ENCODE results near the gene PLA2G4F.

PLA2G4F gene

DNA sequence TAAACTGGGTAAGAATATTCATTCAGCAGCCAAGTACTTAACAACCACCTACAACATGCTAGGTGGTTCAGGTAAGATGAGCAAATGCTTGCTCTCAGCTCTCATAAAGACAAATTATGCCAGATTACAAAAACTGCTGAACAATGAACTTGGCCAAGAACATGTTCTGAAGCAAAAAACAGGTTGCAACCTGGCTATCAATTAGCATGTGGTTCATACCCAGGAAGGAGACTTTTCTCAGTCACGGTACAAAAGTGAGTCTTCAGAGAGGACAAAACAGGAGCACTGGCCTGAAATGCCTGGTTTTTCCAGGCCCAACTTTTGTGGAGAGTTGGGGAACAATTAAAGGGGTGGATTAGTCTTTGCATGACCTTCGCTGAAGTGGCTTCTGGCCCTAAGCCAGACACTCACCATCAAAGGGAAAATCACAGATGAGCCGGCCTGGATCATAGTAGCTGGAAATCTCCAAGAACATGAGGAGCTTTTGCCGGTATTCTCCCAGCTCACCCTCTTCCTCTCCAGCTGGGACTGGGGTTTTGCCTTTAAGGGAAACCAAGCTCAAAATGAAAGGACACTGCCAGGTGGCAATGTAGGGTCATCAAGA lies 7.6 kb upstream of the PLA2G4F start:
- no peak for DNase-seq

DNA sequence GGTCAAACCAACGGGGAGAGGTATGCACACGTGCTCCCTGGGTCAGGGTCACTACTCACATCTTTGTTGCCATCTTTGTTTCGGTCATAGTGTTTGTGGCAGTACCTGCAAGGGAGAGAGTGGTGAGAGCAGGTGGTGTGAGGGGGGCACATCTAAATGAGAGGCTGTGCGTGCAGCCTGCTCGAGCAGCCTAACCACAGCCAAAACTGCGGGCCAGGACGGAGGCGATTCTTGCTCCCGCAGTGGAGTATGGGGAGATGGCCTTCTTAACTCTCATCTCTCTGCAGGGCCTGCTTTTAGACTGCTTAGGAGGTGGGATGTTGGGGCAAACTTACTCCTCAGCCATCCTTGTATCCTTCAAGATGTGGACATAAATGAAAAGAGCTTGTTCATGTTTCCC lies 6.9 kb upstream of the PLA2G4F start:
- DNase-seq, result no peak

DNA sequence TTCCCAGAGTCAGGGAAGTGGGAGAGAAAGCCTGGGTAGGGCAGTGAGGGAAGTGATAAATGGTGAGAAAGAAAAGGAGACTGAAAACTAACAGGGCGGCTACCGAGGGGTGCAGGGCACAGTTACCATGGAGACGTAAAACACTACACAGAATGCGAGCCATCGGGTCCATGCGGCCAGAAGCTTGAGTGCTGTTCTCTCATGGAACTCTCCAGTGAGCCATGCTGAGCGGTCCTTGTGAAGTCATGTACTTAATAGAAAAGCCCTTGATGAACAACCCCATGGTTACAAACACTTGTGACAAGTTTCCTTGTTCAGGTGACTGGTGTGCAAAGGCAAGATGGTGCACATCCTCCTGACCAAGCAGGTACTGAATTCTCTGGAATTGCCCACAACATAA lies 3.7 kb upstream of the PLA2G4F start:
- DNase-seq, result no peak

DNA sequence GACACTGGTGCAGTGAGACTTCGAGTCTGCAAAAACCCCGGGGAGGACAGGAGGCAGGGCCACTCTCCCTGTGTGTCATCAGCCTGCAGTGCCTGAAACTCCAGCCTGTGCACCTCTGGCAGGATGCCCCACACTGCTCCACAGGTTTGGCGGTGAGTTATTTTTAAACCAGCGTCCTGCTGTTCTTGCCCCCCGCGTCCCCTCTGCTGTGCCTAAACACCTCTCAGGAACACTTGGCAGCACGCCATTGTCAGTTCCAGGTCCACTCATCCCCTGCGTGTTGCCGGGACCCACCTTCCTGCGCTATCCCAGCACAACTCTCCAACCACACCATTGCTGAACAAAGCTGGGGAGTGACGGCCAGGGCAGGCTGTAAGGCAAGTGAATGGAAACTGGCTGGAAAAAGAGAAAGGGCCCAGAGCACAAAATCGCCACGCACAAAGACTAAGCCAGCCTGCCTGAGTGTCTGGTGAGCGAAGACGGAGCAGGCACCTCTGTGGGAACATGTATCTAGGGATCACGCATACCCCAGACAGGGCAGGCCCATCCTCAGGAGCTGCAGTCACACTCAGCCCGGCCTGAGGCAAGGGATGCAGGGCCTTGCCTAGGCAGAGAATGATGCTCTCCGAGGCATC lies 3.1 kb upstream of the PLA2G4F start:
- DNase-seq, result no peak

DNA sequence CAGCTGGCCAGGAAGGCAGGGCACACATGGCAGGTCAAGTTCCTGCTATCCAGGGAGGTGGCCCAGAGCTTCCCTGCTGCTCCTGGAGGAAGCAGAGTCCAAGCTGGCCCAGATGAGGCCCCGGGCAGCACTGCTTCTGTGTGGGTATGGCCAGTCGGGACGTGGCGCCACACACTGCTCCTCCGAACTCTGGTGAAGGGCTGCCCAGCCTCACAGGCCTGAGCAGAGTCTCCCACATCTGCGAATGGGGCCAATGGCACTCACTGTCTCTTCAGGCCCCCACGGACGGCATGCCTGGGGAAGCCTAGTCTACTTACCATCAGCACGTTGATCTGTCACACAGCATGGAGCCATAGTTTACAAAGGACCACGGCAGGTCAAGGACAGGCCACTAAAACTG lies 2.5 kb upstream of the PLA2G4F start:
- DNase-seq, result no peak

DNA sequence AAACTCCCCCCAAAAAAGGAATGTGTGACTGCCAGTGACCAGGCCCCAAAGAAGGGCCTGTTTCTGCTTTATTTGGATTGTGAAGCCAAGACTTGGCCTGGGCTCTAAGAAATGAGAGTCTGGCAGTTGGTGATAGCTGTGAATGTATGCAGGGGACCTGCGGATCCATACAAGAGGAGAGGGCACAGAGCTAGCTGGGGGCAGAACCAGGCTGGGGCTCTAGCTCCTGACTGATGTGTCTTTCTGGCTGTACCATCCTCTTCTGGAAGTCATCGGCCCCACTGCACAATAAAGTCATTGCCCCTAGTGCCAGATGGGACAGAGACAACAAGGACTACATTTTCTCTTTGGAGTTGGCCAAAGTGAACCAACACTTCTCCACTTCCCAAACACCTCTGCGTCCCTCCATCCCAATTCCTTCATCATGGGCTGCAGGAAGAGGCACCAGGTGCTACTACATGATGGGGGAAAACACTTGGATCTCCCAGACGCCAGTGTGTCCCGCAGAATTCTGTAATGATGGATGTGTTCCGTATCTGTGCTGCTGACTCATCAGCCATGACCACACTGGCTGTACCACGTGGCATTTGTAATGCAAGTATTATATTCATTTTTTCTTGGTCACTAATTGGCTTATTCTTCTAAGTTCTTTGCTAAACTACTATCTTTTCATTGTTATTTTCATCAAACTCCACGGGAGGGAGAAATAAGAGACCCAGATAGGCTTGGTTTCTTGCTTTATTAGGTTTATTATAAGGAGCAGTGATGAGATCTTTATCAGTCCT lies 1.7 kb upstream of the PLA2G4F start:
- DNase-seq, result no peak

DNA sequence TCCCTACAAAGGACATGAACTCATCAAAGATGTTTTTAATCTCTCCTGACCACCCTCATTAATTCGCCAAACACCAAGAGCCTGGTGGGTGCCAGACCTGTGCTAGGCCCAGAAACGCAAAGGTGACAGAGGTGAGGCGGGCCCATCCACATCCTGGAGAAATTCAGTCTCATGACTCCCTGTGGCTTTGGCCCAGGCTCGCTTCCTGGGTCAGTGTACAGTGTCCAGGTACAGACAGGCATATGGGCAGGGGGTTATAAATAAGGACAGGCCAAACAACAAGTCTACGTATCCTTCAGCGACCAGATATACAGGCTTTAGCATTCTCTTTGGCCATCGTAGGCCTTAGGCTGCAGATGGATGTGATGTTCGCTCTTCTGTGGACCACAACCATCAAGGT lies 945 bp upstream of the PLA2G4F start:
- no peak for DNase-seq

DNA sequence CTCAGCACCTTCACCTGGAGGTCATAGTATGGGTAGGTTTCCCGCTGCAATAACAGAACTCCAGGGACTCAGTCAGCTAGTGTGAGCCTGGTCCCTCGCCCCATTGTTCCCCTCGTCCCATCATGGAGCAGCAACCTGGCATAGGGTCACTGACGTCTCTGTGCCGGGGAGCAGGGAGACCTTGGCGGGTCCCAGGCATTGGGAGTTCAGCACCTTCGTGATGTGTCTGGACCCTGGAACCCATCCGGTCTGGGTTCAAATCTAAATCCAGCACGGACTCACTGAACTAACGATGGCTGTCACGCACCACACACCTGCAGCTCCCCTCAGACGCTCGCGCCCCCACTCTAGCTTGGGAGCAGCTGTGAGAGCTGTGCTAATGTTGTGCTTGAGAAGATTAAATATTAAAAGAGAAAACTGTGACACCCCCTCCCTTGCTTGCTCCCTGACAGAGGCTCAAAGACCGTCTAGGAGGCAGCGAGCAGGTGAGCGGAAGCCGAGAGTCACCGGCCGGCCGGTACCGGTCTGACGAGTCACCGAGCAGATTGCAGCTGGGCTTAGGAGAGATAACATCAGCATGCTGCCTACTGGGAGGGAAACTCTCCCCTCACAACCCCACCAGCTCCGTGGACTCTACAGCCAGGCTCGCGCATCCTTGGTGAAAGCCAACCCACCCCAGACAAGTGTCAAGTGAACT lies 742 bp downstream of the PLA2G4F start:
- DNase-seq, result no peak

DNA sequence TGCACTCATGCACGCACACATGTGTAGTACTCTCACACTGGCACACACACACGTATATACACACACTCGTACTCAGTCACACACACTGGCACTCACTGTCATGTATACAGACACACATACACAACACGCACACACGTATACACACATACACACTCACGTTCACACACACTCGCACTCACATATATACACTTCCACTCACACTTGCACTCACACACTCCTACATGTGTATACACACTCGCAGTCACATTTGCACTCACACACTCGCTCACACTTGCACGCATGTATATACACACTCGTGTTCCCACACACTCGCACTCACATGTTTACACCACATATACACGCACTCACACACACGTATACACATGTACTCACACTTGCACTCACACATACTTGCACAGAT lies 1.5 kb downstream of the PLA2G4F start:
- DNase-seq, result no peak

DNA sequence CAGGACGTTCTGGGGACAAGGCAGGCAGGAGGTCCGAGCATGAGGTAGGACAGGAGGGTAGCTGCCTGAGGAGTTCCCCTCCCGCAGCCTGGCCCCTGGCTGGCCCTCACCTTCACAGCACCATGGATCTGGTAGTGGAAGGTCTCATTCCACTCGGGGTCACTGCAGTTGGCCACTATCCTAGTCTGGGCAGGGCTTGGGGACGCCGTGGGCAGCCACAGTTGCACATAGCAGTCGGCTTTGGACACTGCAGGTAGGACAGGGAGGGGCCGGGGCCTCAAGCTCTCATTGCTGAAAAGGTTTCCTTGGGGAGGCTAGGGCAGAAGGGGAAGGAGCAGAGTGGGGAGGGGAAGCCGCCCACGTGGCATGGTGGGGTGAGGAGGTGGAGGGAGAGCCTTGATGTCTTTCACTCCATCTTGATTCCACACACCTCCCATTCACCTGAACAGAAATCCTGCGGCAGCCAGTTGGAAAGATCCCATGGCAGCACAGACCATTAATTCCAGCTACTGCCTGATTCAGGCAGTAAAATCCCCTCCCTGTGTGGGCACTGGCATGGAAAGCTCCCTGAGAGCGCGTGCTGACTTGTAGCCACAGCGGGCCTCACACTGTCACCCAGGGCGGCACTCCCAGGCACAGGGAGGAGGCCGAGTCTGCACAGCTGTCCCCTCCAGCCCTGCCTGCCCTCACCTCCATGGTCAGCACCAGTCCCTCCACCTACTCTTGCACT lies 2.1 kb downstream of the PLA2G4F start:
- no peak for DNase-seq

DNA sequence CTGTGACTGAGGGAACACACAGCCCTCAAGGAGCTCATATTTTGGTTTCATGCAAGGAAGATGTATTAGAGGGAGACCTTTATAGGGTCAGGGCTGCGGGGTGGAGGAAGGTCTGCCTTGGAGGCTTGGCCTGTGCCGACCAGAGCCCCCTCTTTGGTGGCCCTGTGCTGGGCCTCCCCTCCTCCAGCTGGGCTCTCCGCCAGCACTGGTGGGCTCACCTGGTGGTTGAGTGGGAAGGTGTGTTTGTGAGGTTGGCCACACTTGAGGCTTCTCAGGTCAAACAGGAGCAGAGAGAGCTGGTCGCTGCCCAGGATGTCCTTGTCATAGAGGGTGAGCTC lies 2.6 kb downstream of the PLA2G4F start:
- DNase-seq, result no peak

DNA sequence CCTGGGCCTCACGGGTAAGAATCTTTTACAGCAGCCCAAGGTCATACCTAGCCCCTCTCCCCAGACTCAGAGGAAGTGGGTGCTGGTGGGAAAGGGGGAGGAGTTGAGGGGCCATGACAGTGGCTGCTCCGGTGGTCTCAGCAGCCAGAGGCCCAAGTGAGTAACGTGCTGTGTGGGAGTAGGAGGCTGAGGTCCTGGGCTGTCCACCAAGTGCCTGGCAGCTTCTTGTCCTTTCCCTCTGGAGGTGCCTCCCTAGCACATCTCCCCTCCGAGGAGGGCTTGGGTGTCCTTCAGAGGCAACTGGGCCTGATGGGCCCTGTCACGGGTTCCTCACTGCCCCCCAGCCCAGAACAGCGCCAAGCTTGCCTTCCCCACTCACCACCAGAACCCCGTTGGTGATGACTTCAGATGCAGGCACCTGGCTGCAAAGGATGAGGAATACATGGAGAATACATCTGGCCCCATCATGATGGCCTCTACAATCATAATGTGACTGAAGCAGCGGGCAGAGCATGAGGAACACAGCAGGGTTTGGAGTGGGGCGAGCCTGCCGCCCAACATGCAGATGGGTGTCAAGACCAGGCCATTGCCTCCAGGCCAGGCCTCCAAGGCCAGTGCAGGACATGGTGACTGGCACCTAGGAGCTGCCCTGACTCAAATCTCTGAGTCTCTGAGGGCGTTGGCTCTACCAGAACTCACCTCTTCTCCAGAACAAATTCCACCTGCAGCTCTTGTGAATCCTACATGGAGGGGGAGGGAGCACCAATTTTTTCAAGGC lies 3.3 kb downstream of the PLA2G4F start:
- no peak for DNase-seq

DNA sequence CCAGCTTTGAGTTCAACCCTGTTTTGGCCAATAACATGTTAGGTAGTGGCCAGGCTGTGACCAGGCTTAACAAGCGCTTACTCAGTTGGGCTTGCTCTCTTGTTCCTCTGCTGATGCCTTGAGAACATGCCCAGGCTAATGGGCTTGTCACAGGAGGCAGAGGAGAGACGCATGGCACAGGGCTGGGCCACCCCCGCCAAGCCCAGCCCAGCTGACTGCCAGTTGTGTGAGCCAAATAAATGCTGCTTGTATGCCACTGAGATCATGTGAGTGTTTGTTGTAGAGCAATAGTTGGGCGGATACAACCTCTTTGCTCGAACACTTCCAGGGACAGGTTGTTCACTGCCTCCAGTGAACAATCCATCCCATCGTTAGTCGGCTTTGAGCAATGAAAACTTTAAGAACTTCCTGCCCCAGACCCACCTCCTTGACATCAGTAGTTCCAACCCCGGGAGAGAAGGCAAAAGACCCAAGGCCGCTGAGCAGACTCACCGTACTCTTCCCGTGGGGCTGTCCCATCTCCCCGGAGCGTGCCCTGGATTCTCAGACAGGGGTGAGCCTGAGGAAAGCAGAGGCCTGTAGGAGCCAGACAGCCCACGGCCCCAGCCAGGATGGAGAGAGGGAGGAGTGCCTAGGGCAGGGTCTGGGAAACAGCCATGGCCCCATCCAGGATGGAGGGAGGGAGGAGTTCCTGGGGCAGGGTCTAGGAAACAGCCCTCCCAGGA lies 4.1 kb downstream of the PLA2G4F start:
- DNase-seq, result no peak

DNA sequence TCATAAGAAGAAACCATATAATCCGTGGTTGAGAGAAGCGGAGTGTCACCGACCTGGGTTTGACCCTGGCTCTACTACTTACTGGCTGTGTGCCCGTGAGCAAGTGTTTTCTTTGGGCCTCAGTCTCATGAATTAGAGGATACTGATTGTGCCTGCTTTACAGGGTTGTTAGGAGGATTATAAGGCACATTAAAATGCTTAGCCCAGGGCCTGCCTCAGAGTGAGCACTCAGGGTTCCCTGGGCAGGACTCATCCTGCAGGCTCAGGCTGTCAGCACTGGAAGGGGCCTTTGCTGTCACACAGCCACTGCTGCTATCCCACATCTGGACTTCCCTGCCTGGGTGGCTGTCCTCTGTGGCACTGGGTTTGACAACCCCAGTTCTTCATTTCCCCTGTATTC lies 4.7 kb downstream of the PLA2G4F start:
- DNase-seq, result no peak

DNA sequence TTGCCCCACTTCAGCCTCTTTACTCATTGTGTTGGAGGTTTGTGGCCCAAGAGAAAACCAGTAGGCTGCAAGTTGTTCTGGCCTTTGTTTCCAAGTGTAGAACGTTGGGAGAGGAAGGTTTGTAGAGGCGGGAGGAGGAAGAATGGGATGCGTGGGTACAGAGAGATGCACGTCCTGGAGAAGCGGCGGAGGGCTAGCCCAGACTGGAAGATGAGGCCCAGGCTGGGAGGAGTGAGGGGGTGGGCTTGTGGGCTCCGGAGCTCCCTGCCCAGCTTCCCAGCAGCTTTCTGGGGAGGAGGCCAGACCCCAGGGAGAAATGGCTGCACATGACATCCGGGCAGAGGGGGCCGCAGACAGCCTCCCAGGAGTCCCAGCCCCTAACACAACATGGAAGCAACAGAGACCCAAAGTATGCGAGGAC lies 5.3 kb downstream of the PLA2G4F start:
- DNase-seq, result no peak

DNA sequence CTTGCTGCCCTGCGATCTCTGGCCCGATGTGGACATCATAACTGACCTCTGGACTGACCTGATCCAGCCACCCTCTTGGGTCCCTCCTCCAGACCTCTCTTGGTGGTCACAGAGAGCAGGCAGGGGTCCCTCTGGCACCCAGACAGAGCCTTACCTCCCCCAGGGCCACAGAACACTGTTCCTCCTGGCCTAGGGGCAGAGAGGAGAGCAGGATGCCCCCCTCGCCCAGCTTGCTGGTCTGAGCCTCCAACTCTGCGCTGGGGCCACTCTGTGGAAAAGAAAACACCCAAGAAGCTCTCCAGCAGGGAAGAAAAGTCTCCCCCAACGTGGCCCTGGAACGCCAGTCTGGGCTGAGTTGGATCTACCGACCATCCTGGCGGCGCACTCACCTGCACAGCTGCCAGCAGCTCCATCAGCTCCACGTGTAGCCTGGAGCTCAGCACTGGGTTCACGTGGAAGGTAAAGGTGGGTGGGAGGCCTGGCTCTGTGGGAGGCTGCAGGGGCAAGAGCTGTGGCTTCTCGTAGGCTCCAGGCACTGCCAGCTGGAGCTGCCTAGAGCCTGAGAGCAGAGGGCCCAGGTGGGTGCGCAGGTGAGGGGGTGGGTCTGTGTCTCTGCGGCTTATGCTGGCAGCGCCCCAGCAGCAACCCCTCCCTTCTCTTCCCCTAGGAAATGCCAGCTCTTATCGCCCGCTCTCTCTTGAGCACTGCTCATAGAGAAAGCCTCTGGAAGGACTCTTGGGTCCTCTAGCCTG lies 6.0 kb downstream of the PLA2G4F start:
- no peak for DNase-seq

DNA sequence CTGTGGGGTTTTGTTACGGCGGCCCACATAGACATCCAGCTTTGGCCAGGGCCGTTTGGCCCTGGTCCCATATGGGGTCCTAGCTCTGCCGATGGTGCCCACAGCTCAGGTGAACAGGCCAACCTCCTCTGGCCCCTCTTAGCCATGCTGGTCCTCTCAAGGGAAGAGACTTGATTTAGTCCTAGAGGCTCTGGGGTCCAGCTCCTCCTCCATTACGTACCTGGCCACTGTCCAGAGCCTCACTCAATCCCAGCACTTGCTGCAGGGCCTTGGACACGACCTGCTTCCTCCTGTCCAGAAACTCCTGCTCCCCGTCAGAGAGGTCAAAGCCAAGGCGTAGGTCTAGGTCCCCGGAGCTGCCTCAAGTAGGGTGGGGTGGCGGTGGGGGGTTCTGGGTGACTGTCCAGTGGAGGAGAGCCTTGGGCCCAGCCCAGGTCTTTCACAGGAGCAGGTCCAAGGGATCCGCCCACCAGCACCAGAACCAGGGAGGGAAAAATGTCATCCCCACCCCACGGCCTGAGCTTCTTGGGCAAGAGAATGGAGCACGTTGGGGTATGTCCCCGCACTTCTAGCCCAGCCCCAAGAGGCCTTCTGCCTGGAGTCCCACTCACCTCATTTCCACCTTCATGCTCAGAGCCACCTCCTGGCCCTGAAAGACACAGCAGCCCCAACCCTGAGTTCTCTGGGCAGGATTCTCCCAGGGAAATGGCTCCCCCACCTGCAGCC lies 6.8 kb downstream of the PLA2G4F start:
- DNase-seq, result no peak

DNA sequence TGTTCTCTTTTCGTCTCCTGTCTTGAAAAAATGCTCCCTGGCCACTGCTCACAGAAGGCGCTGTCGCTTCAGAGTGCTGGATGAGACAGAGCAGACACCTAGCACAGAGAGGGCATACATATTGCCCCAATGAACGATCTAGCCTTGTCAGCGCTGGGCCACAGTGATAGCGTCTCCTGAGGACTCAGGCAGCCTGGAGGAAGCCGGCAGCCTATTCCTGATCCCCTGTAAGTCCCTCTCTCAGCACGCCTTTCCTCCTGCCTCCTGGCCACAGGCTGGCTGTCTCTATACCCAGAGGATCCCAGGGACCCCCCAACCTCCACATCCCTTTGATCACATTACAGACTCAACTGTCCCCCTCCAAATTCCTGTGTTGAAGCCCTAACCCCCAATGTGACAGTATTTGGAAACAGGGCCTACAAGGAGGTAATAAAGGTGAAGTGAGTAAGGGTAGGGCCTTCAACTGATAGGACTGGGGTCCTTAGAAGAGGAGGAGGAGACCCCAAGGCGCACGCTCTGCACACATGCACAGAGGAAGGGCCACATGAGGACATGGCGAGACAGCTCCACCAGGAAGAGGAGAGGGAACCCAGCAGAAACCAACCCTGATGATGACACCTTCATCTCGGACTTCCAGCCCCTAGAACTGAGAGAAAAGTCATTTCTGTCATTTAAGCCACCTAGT lies 7.5 kb downstream of the PLA2G4F start:
- DNase-seq, result no peak

DNA sequence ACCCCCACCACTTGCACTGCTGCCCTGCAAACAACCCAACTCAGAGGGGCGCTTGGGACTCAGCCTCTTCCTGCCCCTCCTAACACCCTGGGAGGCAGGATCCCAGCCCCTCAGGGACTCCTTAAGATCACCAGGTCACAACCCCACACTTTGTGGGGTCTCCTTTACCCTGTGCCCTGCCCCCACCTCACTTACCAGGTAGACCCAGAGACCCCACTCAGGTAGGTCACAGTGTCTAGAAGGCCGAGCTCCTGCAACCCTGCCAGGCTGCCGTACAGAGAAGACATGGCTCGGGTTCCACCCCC lies 9.1 kb downstream of the PLA2G4F start:
- DNase-seq, result no peak
